A549 treated with dexamethasone at 1 μM for 4 hours (cell line): Measurements from ENCODE around the gene OR7C1. TPM values are rescaled to one million over a fixed set of nuclear protein-coding genes. Genes with fewer than 3 reads are reported as not detected.

Source experiments
- total RNA-seq: library from RNA; stranded (reverse); fragments of 200-300 nt; extraction: Qiagen RNA extraction; gene quantifications from 5 replicates; pipeline ENCODE4 v1.2.3, GENCODE V29; 2022

Gene OR7C1
- not detected in 5 replicates for total RNA-seq

GRCh38 chr19:14835011-14835410 lies at the start of gene OR7C1, which contains the start of gene OR7A5:
Gene OR7C1 (minus strand): TSS chr19:14835185. CDS start chr19:14800136, 35,049 bp downstream.
Gene OR7A5 (minus strand): TSS chr19:14835185. CDS start chr19:14828241, 6,944 bp downstream.

DNA sequence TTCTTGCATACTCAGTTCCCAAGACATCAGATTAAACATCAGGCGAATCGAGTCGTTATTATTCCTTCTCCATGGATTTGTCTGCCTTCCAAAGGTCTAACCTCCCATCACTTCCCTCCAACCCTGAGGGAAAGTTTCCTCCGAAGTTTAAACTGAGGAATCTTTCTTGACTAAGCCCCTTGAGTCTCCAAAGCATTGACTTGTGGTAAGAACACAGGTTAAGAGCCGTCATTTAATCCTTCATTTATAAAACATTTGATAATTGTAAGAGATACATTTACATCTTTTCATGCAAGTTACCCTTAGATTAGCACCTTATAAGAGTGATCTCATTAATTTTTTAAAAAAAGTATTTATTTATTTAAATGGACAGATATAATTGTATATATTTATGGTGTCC lies 13.8 kb upstream of the OR7C1 start, which contains the start of gene OR7A10:
Gene OR7A10 (minus strand): TSS at position 101 of the 400 bp plus-strand sequence. CDS start 7,045 bp downstream, outside the sequence.

GRCh38 chr19:14778110-14778845 lies 56.7 kb downstream of the OR7C1 start, which contains the start of gene ADGRE2:
Gene ADGRE2 (minus strand): TSS chr19:14778560. CDS start chr19:14776756, 1,804 bp downstream.

Other genes starting within 250 kb of the OR7C1 start
- gene ADGRE3, start 160.3 kb downstream of the OR7C1 start, total RNA-seq: not detected in 5 replicates
- gene ZNF333, start 145.1 kb downstream of the OR7C1 start, total RNA-seq: 2.2 to 3.4 TPM (median 2.7 TPM) in 5 replicates
- 0.43 to 0.93 TPM (median 0.80 TPM) in 5 replicates for gene ADGRE2, start 56.6 kb downstream of the OR7C1 start, total RNA-seq
- not detected in 5 replicates for gene OR7A5, start within 50 bp of the OR7C1 start, total RNA-seq
- gene OR7A10, start 13.7 kb upstream of the OR7C1 start, total RNA-seq: not detected in 5 replicates
- gene OR7A17, start 50.9 kb upstream of the OR7C1 start, total RNA-seq: not detected in 5 replicates
- gene OR7C2, start 106.3 kb upstream of the OR7C1 start, total RNA-seq: not detected in 5 replicates
- gene SLC1A6, start 144.7 kb upstream of the OR7C1 start, total RNA-seq: not detected in 5 replicates
- gene CASP14, start 214.3 kb upstream of the OR7C1 start, total RNA-seq: not detected in 5 replicates
- not detected in 5 replicates for gene OR1I1, start 247.0 kb upstream of the OR7C1 start, total RNA-seq